NCI-H1092 treated with DMSO at 0.1 percent for 48 hours (cell line): ENCODE results near the gene PHTF1.
"Not testable (repeated sequence)": the region's sequence is repeated elsewhere in the genome, so short reads cannot be mapped to it uniquely, and the experiment has no call there.

ENCODE experiments used
- DNase-seq: peaks from one replicate; lab custom pipeline; 2025; lab: John Stamatoyannopoulos, UW

PHTF1 gene

DNA sequence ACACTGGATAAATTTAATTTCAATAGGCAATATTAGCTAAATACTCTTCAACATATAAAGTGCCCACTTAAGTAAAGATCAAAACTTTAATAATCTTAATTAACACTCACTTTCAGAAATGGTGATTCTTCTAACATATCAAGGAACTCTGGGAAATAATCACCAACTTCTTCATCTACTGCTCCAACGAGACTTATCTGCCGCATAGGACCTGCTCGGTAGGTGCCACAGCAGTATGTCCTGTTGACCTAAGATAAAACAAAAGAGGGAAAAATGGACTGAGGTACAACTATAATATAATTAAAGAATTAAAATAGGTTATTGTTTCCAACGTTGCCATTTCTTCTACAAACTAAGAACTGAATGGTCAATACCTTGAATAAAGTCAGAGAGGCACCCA is 18.3 kb upstream of the PHTF1 start:
- no peak for DNase-seq

- no peak for DNase-seq
Measured at GRCh38 chr1:113770031-113770430, 10.7 kb upstream of the PHTF1 start.

- no peak for DNase-seq
Measured at GRCh38 chr1:113769601-113769970, 10.3 kb upstream of the PHTF1 start.

- no peak for DNase-seq
Measured at GRCh38 chr1:113768916-113769600, 9.8 kb upstream of the PHTF1 start.

DNA sequence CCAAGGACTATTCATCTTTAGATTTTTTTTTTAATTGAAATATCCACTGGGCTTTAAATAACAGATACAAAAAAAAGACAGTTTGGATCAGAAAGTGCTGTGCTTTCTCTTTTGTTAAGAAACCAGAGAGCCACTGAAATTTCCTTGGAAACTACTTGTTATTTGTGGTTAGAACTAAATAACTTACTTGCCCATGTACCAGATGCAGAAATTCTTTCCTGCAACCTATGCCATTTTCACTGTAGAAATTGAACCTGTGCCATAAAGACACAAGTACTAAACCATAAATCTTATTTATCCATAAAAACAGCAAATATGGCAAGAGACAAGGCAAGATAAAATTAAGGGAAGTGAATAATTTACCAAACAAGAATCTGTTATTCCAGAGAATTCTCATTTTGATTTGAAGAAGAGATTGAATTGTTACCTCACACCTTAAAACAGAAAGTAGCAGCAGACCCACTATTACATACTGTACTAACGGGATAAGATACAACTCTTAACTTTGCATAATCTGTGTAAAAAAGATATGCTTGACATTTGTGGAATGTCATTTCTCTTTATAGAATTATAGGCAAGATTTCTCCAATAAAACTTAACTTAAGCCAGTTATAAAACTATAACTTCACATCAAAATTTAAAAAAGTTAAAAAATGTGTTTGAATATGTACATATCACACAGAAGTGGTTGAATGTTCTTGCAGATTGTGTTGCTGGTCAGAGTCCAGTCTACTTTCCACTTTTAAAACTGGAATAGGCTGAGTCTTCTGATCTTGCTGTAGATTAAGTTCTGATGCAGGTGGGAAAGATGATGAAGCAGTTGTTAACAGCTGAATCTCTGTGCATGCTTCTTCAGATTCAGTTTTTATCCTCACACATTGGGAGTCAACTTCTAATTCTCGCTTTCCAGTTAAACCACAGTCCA is 6.3 kb upstream of the PHTF1 start:
- no peak for DNase-seq

DNA sequence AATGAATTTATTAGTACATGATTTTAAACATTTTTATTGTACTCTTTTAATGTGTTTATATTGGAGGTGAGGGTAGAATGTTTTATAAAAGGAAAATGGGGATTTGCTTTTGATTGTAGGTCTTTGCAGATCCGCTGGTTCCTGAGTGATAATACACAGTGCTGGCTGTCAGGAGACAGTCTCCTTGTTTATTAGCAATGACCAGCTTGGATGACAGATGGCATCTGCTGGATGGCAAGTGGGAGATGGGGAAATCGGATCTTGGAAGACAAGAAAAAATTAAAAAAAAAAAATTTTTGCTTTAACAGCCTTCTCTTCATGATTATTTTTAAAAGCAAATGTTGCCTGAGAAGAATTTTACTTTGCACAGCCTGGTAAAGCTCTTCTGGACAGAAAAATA is 4.4 kb upstream of the PHTF1 start:
- DNase-seq, result no peak

DNA sequence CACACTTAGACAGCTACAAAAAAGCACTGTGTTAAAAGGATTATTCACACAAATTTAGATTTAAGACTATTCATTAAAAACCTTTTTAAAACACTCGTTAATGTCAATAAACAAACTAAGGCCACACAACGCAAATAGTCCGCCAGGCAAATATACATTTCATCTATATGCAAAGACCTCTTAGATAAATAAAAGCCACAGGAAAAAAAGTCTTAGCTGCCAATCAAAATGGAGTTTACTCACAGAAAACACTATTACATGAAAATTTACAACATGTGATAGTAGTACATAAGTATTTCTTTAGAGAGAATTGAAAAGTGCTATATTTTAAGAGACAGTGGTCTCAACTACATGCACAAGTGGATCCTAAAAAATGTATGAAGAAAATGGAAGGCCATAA is 2.7 kb upstream of the PHTF1 start:
- no peak for DNase-seq

DNA sequence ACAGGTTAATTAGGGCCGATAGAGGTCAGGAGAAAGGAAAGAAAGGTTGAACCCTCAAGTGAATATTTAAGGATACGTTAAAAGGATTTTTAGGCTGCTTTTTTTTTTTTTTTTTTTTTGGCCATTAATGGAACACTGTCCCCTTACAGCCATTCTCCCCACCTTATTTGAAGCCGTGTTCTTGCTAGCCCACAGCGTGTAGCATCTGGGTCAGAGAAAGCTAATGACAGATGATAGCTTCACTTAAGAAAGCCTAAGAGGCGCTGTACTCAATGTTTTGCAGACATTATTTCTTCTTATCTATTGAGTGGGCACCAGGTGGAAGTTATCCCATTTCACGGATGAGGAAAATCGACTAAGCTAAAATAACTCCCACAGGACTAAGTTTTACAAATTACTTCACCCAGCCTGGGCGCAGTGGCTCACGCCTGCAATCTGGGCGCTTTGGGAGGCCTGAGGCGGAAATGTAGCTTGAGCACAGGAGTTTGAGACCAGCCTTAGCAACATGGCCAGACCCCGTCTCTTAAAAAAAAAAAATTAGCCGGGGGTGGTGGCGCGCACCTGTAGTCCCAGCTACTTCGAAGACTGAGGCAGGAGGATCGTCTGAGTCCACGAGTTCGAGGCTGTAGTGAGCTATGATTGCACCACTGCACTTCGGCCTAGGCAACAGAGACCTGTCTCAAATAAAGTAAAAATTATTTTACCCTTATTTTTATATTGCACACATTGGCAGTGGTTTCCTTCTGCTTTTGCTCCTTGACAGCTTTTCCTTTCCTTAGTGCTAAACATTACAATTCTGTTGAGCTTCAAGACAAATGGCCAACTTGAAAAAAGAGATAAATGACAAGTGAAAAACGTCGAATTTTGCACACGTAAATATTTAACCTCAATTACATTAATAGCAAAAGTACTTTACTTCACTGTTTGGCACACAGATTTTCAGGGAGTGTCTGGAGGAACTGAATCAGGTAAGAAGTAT is 1.1 kb upstream of the PHTF1 start:
- DNase-seq, result peak; percentile 4

DNA sequence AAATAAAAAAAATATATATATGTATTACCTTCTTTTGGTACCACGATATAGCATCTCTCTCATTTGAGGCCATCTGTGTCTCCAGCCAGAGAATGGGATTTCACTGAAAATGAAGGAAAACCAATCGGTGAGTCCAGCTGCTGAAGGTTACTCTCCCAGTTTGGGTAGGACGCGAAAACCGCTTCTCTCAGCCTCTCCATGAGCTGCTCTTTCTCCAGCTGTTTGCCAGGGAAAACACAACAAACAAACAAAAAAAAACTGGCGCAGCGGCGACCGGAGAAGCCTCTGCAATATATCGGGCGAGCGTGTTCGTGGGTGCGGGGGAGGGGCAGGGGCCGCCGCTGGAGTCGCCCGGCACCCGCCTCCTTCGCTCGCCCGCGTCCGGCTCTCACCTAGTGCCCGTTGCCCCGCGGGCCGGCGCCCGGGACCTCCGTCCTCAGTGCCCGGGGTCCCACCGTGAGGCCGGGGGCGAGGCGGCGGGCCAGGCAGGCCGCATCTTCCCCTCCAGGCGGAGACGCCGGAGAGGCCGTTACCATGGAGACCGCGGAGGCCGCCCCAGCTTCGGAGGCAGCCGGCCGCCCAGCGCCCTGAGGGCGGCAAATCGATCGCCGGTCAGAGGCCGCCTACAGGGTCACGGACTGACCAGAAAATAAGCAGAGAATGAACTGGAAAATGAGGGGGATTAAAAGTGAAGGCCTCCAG is 504 bp downstream of the PHTF1 start:
- peak; percentile 78 for DNase-seq

DNA sequence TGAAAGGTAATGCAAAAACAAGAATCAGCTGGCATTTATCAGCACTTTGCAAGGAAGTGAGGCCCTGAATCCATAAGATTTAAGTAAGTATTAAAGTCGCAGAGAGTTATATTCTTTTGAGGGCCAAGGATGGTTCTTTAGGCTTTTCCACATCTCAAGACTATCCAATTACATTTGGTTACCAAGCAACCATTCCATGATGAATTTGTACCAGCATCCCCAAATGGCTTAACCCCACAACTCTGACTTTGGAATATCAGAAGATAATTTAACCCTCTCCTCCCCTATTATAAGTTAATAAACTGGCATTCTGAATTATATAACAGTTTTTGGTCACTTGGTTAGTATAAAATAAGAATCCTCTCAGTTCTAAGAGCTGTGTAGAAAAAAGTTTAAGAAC is 2.8 kb downstream of the PHTF1 start:
- DNase-seq, result no peak

GRCh38 chr1:113753333-113753732 is 6.0 kb downstream of the PHTF1 start:
- DNase-seq, result not testable (repeated sequence)

DNA sequence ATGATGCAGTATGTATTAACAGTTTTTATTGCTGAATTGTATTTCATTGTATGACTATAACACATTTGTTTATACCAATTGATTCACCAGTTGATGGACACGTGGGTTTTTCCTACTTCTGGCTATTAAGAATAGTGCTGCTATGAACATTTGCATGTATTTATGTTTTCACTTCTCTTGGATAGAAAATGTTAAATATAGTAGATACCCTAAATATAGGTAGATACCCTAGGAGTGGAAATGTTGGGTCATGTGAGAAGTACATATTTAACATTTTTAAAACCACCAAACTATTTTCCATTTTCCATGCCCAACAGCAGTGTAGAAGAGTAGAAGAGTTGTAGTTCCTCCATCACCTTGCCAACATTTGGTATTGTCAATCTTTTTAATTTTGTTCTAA is 7.8 kb downstream of the PHTF1 start:
- no peak for DNase-seq

DNA sequence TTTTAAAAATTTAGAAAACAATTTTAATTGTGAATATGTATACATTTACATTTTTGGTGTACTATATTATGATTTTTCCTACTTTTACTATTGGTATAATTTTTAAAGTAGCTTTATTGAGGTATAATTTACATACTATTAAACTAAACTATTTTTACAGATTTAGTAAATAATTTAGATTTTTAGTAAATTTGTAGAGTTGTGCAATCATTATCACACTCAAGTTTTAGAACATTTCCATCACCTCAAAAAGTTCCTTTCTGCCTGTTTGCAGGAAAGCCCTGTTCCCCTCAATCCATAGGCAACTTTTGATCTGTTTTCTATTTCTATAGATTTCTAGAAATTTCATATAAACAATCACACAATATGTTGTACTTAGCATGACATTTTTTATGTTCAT is 8.2 kb downstream of the PHTF1 start:
- DNase-seq, result no peak

DNA sequence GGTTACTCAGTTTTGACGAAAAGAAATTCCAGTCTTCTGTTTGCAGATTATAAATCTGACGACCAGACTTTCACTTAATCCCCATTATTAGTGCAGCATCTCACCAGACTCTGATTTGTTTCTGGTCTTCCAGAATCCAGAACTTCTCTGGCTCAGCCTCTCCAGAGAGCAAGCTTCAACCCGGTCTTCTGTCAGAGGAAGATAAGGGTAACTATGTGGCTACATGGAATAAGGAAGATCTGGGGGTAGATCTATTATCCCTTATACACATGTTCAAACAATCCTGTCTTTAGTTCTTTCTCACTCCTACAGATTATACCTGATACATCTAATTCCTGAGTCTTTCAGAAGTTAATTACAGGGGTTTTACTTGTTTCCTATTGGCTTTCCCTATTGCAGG is 9.9 kb downstream of the PHTF1 start:
- DNase-seq, result no peak

GRCh38 chr1:113747376-113747775 is 11.9 kb downstream of the PHTF1 start:
- no peak for DNase-seq

DNA sequence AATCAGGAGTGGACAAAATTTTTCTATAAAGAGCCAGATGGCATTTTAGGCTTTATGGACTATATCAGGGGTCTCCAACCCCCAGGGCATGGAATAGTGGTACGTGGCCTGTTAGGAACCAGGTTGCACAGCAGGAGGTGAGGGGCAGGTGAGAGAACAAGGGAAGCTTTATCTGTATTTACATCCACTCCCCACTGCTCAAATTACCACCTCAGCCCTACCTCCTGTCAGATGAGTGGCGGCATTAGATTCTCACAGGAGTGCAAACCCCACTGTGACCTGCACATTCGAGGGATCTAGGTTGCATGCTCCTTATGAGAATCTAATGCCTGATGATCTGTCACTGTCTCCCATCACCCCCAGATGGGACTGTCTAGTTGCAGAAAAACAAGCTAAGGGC is 13.9 kb downstream of the PHTF1 start:
- no peak for DNase-seq

- no peak for DNase-seq
Measured at GRCh38 chr1:113744114-113744513, 15.2 kb downstream of the PHTF1 start.

DNA sequence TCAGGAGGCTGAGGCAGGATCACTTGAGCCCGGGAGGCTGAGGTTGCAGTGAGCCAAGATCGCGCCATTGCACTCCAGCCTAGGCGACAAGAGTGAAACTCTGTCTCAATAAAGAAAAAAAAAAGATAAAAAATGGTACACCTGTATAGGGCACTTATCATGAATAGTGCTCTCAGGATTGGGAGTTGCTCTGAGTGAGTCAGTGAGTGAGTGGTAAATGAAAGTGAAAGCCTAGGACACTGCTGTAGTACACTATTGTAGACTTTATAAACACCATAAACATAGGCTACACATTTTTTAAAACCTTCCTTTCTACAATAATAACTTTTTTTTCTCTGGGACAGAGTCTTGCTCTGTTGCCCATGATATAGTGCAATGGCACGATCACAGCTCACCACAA is 16.8 kb downstream of the PHTF1 start:
- no peak for DNase-seq

DNA sequence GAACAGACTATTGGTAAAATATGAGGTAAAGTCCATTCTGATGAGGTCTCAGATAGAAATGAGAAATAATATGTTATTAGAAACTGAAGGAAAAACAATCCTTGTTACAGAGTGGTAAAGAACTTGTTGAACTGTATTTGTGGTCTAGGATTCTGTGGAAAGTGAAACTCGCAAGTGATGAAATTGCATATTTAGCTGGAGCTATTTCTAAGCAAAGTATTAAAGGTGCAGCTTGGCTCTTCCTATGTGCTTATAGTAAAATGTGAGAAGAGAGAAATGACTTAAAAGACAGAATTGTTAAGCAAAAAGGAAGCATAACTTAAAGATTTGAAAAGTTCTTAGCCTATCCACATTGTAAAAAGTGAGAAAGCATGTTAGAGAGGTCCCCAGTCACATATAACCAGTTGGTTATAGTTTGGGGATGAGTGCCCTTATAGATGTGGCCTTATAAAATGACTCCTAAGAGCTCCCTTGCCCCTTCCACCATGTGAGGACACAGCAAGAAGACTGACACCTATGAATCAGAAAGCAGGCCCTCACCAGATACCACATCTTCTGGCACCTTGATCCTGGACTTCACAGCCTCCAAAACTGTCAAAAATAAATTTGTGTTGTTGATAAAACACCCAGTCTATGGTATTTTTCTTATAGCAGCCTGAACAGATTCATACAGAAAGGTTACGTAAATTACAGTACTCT is 24.8 kb downstream of the PHTF1 start:
- no peak for DNase-seq

- DNase-seq, result no peak
Measured at GRCh38 chr1:113732802-113733201, 26.5 kb downstream of the PHTF1 start.

DNA sequence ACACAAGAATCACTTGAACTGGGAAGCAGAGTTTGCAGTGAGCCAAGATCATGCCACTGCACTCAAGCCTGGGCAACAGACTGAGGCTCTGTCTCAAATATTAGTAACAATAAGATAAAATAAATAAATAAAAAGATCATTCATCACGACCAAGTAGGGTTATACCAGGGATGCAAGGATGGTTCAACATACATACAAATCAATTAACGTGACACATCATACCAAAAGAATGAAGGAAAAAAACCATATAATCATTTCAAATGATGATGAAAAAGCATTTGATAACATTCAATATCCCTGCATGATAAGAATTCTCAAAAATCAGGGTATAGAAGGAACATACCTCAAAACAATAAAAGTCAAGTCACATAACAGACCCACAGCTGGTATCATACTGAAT is 38.3 kb downstream of the PHTF1 start:
- DNase-seq, result no peak
